GM12878 (cell line): ENCODE results near the gene GOLGA5. TPM values are rescaled to one million over a fixed set of nuclear protein-coding genes. Genes with fewer than 3 reads are reported as not detected.

Experiments
- ATAC-seq: fragments of 200-7000 bp; cut with Tn5 transposase; 3 replicates; pipeline ENCODE4 v1.9.1; 2020; ENCODE audit warnings: mild to moderate bottlenecking, moderate library complexity
- BruUV-seq: library from RNA; stranded (reverse); fragments of 400-500 nt; replicated peaks from 2 replicates; lab custom pipeline; 2021; lab: Mats Ljungman, UMichigan
- CTCF ChIA-PET: fragments of 300-600 bp; sonication (Branson Sonifier 250); formaldehyde crosslinking; extraction: SDS; loops from one replicate; lab custom pipeline; 2021; ENCODE audit warnings: inconsistent platforms; lab: Yijun Ruan, JAX
- POLR2A ChIA-PET: fragments of 350-600 bp; formaldehyde crosslinking; extraction: SDS; loops from one replicate; lab custom pipeline; 2021; ENCODE audit warnings: inconsistent platforms; lab: Charles Lee
- RAD21 ChIA-PET: fragments of 300-600 bp; sonication (Branson Sonifier 250); formaldehyde crosslinking; loops from one replicate; lab custom pipeline; 2023; ENCODE audit warnings: antibody characterized with exemption; ENCODE audit not compliant: unreplicated experiment; lab: Charles Lee
- SMC1A ChIA-PET: fragments of 300-600 bp; sonication (Branson Sonifier 250); formaldehyde crosslinking; loops from one replicate; lab custom pipeline; 2023; ENCODE audit not compliant: unreplicated experiment, uncharacterized antibody; lab: Charles Lee
- DNase-seq: peaks from one replicate; pipeline ENCODE4 v3.0.0-alpha.2; 2011; ENCODE audit warnings: low read depth, low spot score
- FAIRE-seq: peaks from 3 replicates; lab custom pipeline; 2011; peaks lifted over from hg19 to GRCh38; lab: Jason Lieb, UNC
- H2AFZ ChIP-seq: 2 replicates; pipeline ENCODE4 v1.6.0; 2011; ENCODE audit warnings: low read depth, low read length, control low read depth; ENCODE audit not compliant: control insufficient read depth
- H3K27ac ChIP-seq: 2 replicates; pipeline ENCODE4 v1.5.1; 2011; ENCODE audit warnings: control low read depth; ENCODE audit not compliant: control insufficient read depth, insufficient read depth
- H3K27me3 ChIP-seq, 2 experiments: replicated peaks in 1 of 2; 2 replicates each; pipeline versions ENCODE4 v1.6.0 to v1.6.1; 2011; ENCODE audit warnings: low read length in 1 of 2; ENCODE audit not compliant: control insufficient read depth in 2 of 2, insufficient read depth in 2 of 2
- H3K36me3 ChIP-seq, 2 experiments: 2 replicates each; pipeline ENCODE4 v1.5.1; 2011; ENCODE audit warnings: low read length in 1 of 2; ENCODE audit not compliant: control insufficient read depth in 2 of 2, insufficient read depth in 2 of 2
- H3K4me1 ChIP-seq: 2 replicates; pipeline ENCODE4 v1.6.1; 2011; ENCODE audit warnings: mild to moderate bottlenecking, low read length, moderate library complexity, mixed read lengths; ENCODE audit not compliant: control insufficient read depth, insufficient read depth
- H3K4me2 ChIP-seq: 2 replicates; pipeline ENCODE4 v1.6.0; 2011; ENCODE audit warnings: control low read depth; ENCODE audit not compliant: control insufficient read depth, insufficient read depth
- H3K4me3 ChIP-seq: fragments of 200-600 bp; sonication (generic); 2 replicates; pipeline ENCODE4 v1.5.1; 2016
- H3K79me2 ChIP-seq: 2 replicates; pipeline ENCODE4 v1.6.0; 2011; ENCODE audit warnings: low read length; ENCODE audit not compliant: control insufficient read depth, insufficient read depth
- H3K9ac ChIP-seq: 2 replicates; pipeline ENCODE4 v1.8.0; 2011; ENCODE audit warnings: low read length, control low read depth, mixed read lengths; ENCODE audit not compliant: control insufficient read depth, insufficient read depth
- H3K9me3 ChIP-seq: replicated peaks from 3 replicates; pipeline ENCODE4 v1.5.1; 2011; ENCODE audit warnings: mild to moderate bottlenecking, low read length; ENCODE audit not compliant: control insufficient read depth, insufficient read depth
- H4K20me1 ChIP-seq: 2 replicates; pipeline ENCODE4 v1.6.0; 2011; ENCODE audit not compliant: control insufficient read depth, insufficient read depth
- CBX3 ChIP-seq: fragments of 200-600 bp; sonication (generic); IDR thresholded peaks from 2 replicates; pipeline ENCODE4 v1.6.1; 2016; ENCODE audit warnings: low read depth, borderline replicate concordance
- CHD4 ChIP-seq: fragments of 200-600 bp; sonication (generic); IDR thresholded peaks from 2 replicates; pipeline ENCODE4 v1.6.1; 2016; ENCODE audit warnings: mild to moderate bottlenecking
- GABPA ChIP-seq: IDR thresholded peaks from 2 replicates; pipeline ENCODE4 v1.6.1; 2014; ENCODE audit warnings: antibody characterized with exemption, low read depth, mild to moderate bottlenecking, inconsistent platforms
- GATAD2B ChIP-seq: fragments of 450-650 bp; conservative IDR thresholded peaks from 2 replicates; pipeline ENCODE4 v1.6.1; 2017; ENCODE audit warnings: low read depth, mild to moderate bottlenecking, moderate library complexity
- HDGF ChIP-seq: fragments of 450-650 bp; IDR thresholded peaks from 2 replicates; pipeline ENCODE4 v1.6.1; 2016; ENCODE audit warnings: antibody characterized with exemption
- MEF2A ChIP-seq: IDR thresholded peaks from 2 replicates; pipeline ENCODE4 v1.6.1; 2011; ENCODE audit warnings: low read depth, mild to moderate bottlenecking, low read length, moderate library complexity; ENCODE audit not compliant: insufficient read depth
- NFIC ChIP-seq: IDR thresholded peaks from 2 replicates; pipeline ENCODE4 v1.6.1; 2012; ENCODE audit warnings: low read depth, mild to moderate bottlenecking, inconsistent platforms, low read length, moderate library complexity
- RAD21 ChIP-seq: IDR thresholded peaks from 2 replicates; pipeline ENCODE4 v1.6.1; 2011; ENCODE audit warnings: mild to moderate bottlenecking, low read depth, low read length, moderate library complexity; ENCODE audit not compliant: insufficient read depth
- RUNX3 ChIP-seq: IDR thresholded peaks from 2 replicates; pipeline ENCODE4 v1.6.1; 2012; ENCODE audit warnings: low read length, inconsistent platforms
- SUZ12 ChIP-seq: fragments of 200-600 bp; sonication (generic); IDR thresholded peaks from one replicate; pipeline ENCODE4 v1.6.1; 2018; ENCODE audit warnings: antibody characterized with exemption, mild to moderate bottlenecking; ENCODE audit not compliant: unreplicated experiment
- WGBS: methylation state at CpG from one replicate; pipeline ENCODE4 v1.1.6; 2016; ENCODE audit warnings: low lambda C conversion rate; ENCODE audit not compliant: insufficient replicate concordance, insufficient coverage; ENCODE audit errors: missing lambda C conversion rate; 5-methylcytosine and 5-hydroxymethylcytosine counted together
- in situ Hi-C: fragments of 300-500 bp; cut with MboI; formaldehyde crosslinking; loops from 9 replicates; pipeline ENCODE4 v1.14.3; 2018; ENCODE audit warnings: mixed read lengths
- intact Hi-C: fragments of 100-400 bp; cut with micrococcal nuclease; formaldehyde crosslinking; loops from one replicate; pipeline ENCODE4 v1.14.2; 2022; ENCODE audit not compliant: unreplicated experiment
- polyA plus RNA-seq, 11 experiments: library from polyadenylated mRNA; depleted of rRNA in 4 of 11; unstranded in 6 of 11; stranded (reverse) in 5 of 11; fragments of >200 nt; fragmentation: Nextera tagmentation in 4 of 11; fragmentation: Illumina TruSeq in 1 of 11; extraction: Ambion mirVana in 4 of 11; extraction: Trizol in 1 of 11; gene quantifications; 1 replicate in 1 of 11; 2 replicates in 10 of 11; pipeline versions ENCODE4 v1.2.1 to v1.2.3, GENCODE V29; 2011 to 2016; ENCODE audit warnings: inconsistent platforms in 2 of 11, missing spikeins in 2 of 11, low read depth in 1 of 11
- total RNA-seq, 4 experiments: library from RNA; depleted of rRNA in 3 of 4; stranded (reverse); fragments of >200 nt in 3 of 4; fragmentation: Illumina TruSeq in 1 of 4; extraction: Trizol in 1 of 4; gene quantifications; 2 replicates each; pipeline versions ENCODE4 v1.2.1 to v1.2.3, GENCODE V29; 2013 to 2021
- TF ChIP-seq, protein P1 (sequence below): fragments of 450-650 bp; formaldehyde crosslinking; IDR thresholded peaks from 2 replicates; pipeline ENCODE4 v1.5.0; 2022; ENCODE audit warnings: mild to moderate bottlenecking, missing genetic modification characterization
- TF ChIP-seq, protein P2 (sequence below): fragments of 450-650 bp; IDR thresholded peaks from 2 replicates; pipeline ENCODE4 v1.6.1; 2017; ENCODE audit warnings: mild to moderate bottlenecking, moderate library complexity

GOLGA5 gene
- total and polyA plus RNA-seq, 10 of the 15 experiments (the other 5 are each of a cell fraction or from before 2014, with no cell fraction given), result 10.9 to 30.1 (median 19.7) TPM

DNA sequence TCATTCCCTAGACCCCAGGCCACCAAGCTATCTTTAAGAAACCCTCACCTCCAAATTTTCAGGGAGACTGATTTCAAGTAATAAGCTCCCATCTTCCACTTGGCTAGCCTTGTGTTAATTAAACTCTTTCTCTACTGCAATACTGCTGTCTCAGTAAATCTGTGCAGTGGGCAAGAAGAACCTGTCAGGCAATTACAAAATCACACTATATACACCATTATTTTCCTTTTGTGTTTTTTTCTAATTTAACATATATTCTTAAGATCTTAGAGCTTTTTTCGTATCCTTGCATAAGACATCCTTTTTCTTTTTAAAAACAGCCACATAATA lies 7.7 kb upstream of the GOLGA5 start:
- FAIRE-seq, result no peak
- no peaks in the 10 kb centered on the region for H3K4me1 ChIP-seq
- peaks cover 5% of the 10 kb centered on the region for H3K9me3 ChIP-seq
- no TSS peak for BruUV-seq
- CTCF ChIA-PET, result interaction anchor here (0.7 to 8.6 kb wide), 7 partner anchors 60 to 104 kb away, joined by 3 to 122 read pairs (median 4); no protein-coding TSS in a partner anchor
- H3K4me2 ChIP-seq, result no peak overlapping the region
- DNase-seq, result no peak
- intact Hi-C loops, result no loop called here
- no peak overlapping the region for H3K9ac ChIP-seq
- no peak for TF ChIP-seq CHD4
- TF ChIP-seq GATAD2B, result no peak
- TF ChIP-seq NFIC, result no peak
- no peak for TF ChIP-seq CBX3
- TF ChIP-seq, protein P1, sequence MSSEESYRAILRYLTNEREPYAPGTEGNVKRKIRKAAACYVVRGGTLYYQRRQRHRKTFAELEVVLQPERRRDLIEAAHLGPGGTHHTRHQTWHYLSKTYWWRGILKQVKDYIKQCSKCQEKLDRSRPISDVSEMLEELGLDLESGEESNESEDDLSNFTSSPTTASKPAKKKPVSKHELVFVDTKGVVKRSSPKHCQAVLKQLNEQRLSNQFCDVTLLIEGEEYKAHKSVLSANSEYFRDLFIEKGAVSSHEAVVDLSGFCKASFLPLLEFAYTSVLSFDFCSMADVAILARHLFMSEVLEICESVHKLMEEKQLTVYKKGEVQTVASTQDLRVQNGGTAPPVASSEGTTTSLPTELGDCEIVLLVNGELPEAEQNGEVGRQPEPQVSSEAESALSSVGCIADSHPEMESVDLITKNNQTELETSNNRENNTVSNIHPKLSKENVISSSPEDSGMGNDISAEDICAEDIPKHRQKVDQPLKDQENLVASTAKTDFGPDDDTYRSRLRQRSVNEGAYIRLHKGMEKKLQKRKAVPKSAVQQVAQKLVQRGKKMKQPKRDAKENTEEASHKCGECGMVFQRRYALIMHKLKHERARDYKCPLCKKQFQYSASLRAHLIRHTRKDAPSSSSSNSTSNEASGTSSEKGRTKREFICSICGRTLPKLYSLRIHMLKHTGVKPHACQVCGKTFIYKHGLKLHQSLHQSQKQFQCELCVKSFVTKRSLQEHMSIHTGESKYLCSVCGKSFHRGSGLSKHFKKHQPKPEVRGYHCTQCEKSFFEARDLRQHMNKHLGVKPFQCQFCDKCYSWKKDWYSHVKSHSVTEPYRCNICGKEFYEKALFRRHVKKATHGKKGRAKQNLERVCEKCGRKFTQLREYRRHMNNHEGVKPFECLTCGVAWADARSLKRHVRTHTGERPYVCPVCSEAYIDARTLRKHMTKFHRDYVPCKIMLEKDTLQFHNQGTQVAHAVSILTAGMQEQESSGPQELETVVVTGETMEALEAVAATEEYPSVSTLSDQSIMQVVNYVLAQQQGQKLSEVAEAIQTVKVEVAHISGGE (CRISPR knock-in tag), result no peak
- no peak for TF ChIP-seq RUNX3
- TF ChIP-seq HDGF, result no peak
- TF ChIP-seq, protein P2, sequence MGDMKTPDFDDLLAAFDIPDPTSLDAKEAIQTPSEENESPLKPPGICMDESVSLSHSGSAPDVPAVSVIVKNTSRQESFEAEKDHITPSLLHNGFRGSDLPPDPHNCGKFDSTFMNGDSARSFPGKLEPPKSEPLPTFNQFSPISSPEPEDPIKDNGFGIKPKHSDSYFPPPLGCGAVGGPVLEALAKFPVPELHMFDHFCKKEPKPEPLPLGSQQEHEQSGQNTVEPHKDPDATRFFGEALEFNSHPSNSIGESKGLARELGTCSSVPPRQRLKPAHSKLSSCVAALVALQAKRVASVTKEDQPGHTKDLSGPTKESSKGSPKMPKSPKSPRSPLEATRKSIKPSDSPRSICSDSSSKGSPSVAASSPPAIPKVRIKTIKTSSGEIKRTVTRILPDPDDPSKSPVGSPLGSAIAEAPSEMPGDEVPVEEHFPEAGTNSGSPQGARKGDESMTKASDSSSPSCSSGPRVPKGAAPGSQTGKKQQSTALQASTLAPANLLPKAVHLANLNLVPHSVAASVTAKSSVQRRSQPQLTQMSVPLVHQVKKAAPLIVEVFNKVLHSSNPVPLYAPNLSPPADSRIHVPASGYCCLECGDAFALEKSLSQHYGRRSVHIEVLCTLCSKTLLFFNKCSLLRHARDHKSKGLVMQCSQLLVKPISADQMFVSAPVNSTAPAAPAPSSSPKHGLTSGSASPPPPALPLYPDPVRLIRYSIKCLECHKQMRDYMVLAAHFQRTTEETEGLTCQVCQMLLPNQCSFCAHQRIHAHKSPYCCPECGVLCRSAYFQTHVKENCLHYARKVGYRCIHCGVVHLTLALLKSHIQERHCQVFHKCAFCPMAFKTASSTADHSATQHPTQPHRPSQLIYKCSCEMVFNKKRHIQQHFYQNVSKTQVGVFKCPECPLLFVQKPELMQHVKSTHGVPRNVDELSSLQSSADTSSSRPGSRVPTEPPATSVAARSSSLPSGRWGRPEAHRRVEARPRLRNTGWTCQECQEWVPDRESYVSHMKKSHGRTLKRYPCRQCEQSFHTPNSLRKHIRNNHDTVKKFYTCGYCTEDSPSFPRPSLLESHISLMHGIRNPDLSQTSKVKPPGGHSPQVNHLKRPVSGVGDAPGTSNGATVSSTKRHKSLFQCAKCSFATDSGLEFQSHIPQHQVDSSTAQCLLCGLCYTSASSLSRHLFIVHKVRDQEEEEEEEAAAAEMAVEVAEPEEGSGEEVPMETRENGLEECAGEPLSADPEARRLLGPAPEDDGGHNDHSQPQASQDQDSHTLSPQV, result no peak
- no peak for TF ChIP-seq SUZ12
- TF ChIP-seq MEF2A, result no peak
- no peak for TF ChIP-seq GABPA
- TF ChIP-seq RAD21, result no peak
- no peaks in the 10 kb centered on the region for H3K79me2 ChIP-seq
- H3K36me3 ChIP-seq, result no peaks in the 10 kb centered on the region
- POLR2A ChIA-PET, result interaction anchor here (0.6 to 0.8 kb wide), 2 partner anchors 71 to 386 kb away, joined by 7 read pairs; no protein-coding TSS in a partner anchor
- H3K4me3 ChIP-seq, result no peak overlapping the region
- H3K27me3 ChIP-seq, result no peaks in the 10 kb centered on the region
- no peak overlapping the region for H2AFZ ChIP-seq
- no peak overlapping the region for H3K27ac ChIP-seq
- WGBS, result 89% methylated on average over 1 of the region's 1 CpG
- RAD21 ChIA-PET, result interaction anchor here (0.7 to 9.4 kb wide), 4 partner anchors 71 to 1256 kb away, joined by 3 to 106 read pairs (median 4); no protein-coding TSS in a partner anchor
- in situ Hi-C loops, result no loop called here
- SMC1A ChIA-PET, result interaction anchor here (0.6 to 10.8 kb wide), 6 partner anchors 11 to 434 kb away, joined by 3 to 151 read pairs (median 4); no protein-coding TSS in a partner anchor
- no peaks in the 10 kb centered on the region for H4K20me1 ChIP-seq
- ATAC-seq, result no peak
